HCT116 (cell line): ENCODE results near the gene CFAP74. TPM values are rescaled to one million over a fixed set of nuclear protein-coding genes. Genes with fewer than 3 reads are reported as not detected.

Experiments
- ATAC-seq: fragments of 200-7000 bp; cut with Tn5 transposase; 2 replicates; pipeline ENCODE4 v1.9.1; 2020; ENCODE audit warnings: mild to moderate bottlenecking, moderate library complexity
- BruUV-seq: library from RNA; stranded (reverse); fragments of 400-500 nt; replicated peaks from 2 replicates; lab custom pipeline; 2021; lab: Mats Ljungman, UMichigan
- CTCF ChIA-PET: fragments of 300-600 bp; sonication (Branson Sonifier 250); formaldehyde crosslinking; loops from one replicate; lab custom pipeline; 2021; ENCODE audit warnings: antibody characterized with exemption; lab: Charles Lee
- POLR2A ChIA-PET: fragments of 300-600, 350-600 bp; sonication (Branson Sonifier 250); formaldehyde crosslinking; loops from one replicate; lab custom pipeline; 2021; ENCODE audit warnings: antibody characterized with exemption; lab: Charles Lee
- RAD21 ChIA-PET, 2 experiments: fragments of 300-600 bp; sonication (Branson Sonifier 250); formaldehyde crosslinking; loops; one replicate each; lab custom pipeline; 2023; ENCODE audit warnings: low total read pairs in 2 of 2; ENCODE audit not compliant: uncharacterized antibody in 2 of 2, unreplicated experiment in 2 of 2, low non-redundant PET in 1 of 2; lab: Charles Lee
- DNase-seq: peaks from one replicate; pipeline ENCODE4 v3.0.0-alpha.2; 2010; ENCODE audit warnings: low read depth, low spot score
- H2AFZ ChIP-seq: fragments of 200-600 bp; shearing (Covaris generic), sonication (generic); 2 replicates; pipeline ENCODE4 v1.6.1; 2017; ENCODE audit warnings: low read depth, mixed run types, mixed read lengths, antibody characterized with exemption, low read length; ENCODE audit not compliant: poor library complexity, severe bottlenecking
- H3K27ac ChIP-seq: 2 replicates; pipeline ENCODE4 v1.5.1; 2012; ENCODE audit warnings: low read depth, low read length
- H3K27me3 ChIP-seq: fragments of 200-600 bp; sonication (generic); 2 replicates; pipeline ENCODE4 v1.6.1; 2016; ENCODE audit warnings: mixed run types, low read length, mixed read lengths; ENCODE audit not compliant: insufficient read depth
- H3K36me3 ChIP-seq, 2 experiments: fragments of 200-500 bp in 1 of 2; fragments of 200-600 bp in 1 of 2; sonication (Bioruptor generic) in 1 of 2; sonication (generic) in 1 of 2; 2 replicates each; pipeline versions ENCODE4 v1.5.1 to v1.6.1; 2014 to 2016; ENCODE audit warnings: low read length in 2 of 2, inconsistent platforms in 1 of 2, mixed read lengths in 1 of 2, mixed run types in 1 of 2; ENCODE audit not compliant: insufficient read depth in 2 of 2, control insufficient read depth in 1 of 2
- H3K4me1 ChIP-seq, 2 experiments: fragments of 200-600 bp in 1 of 2; sonication (generic) in 1 of 2; 2 replicates each; pipeline versions ENCODE4 v1.5.1 to v1.6.1; 2012 to 2017; ENCODE audit warnings: low read length in 2 of 2, inconsistent platforms in 1 of 2, mild to moderate bottlenecking in 1 of 2, mixed read lengths in 1 of 2, mixed run types in 1 of 2, moderate library complexity in 1 of 2; ENCODE audit not compliant: insufficient read depth in 2 of 2, control insufficient read depth in 1 of 2
- H3K4me2 ChIP-seq: fragments of 200-600 bp; sonication (generic); 2 replicates; pipeline ENCODE4 v1.6.1; 2017; ENCODE audit warnings: mixed run types, low read length, mixed read lengths
- H3K4me3 ChIP-seq, 2 experiments: fragments of 200-600 bp in 1 of 2; sonication (generic) in 1 of 2; replicated peaks in 1 of 2; 2 replicates each; pipeline ENCODE4 v1.5.1; 2011 to 2016; ENCODE audit warnings: low read length in 2 of 2, control low read depth in 1 of 2, low read depth in 1 of 2, mild to moderate bottlenecking in 1 of 2, mixed read lengths in 1 of 2, mixed run types in 1 of 2
- H3K79me2 ChIP-seq: fragments of 200-600 bp; sonication (generic); 2 replicates; pipeline ENCODE4 v1.6.1; 2017; ENCODE audit warnings: mild to moderate bottlenecking, mixed run types, low read length, moderate library complexity, mixed read lengths; ENCODE audit not compliant: insufficient read depth
- H3K9ac ChIP-seq: fragments of 200-600 bp; sonication (generic); 2 replicates; pipeline ENCODE4 v1.6.1; 2016; ENCODE audit warnings: low read length, mixed read lengths
- H3K9me2 ChIP-seq: fragments of 200-600 bp; sonication (generic), shearing (Covaris generic); 2 replicates; pipeline ENCODE4 v1.6.1; 2017; ENCODE audit warnings: mixed run types, mild to moderate bottlenecking, moderate library complexity; ENCODE audit not compliant: insufficient read depth
- H3K9me3 ChIP-seq, 2 experiments: fragments of 200-500 bp in 1 of 2; fragments of 200-600 bp in 1 of 2; sonication (Bioruptor generic) in 1 of 2; sonication (generic) in 1 of 2; 2 replicates each; pipeline ENCODE4 v1.6.1; 2014 to 2017; ENCODE audit warnings: low read length in 2 of 2, mixed read lengths in 2 of 2, inconsistent platforms in 1 of 2, low read depth in 1 of 2, mild to moderate bottlenecking in 1 of 2, mixed run types in 1 of 2, moderate library complexity in 1 of 2; ENCODE audit not compliant: control insufficient read depth in 1 of 2, insufficient read depth in 1 of 2
- H4K20me1 ChIP-seq: fragments of 200-600 bp; sonication (generic), shearing (Covaris generic); 2 replicates; pipeline ENCODE4 v1.6.1; 2017; ENCODE audit warnings: mixed run types, mild to moderate bottlenecking, moderate library complexity; ENCODE audit not compliant: insufficient read depth
- CEBPB ChIP-seq: IDR thresholded peaks from 2 replicates; pipeline ENCODE4 v1.6.1; 2012; ENCODE audit warnings: low read depth
- EGR1 ChIP-seq: IDR thresholded peaks from 2 replicates; pipeline ENCODE4 v1.6.1; 2012; ENCODE audit warnings: low read depth
- ELF1 ChIP-seq: IDR thresholded peaks from 2 replicates; pipeline ENCODE4 v1.6.1; 2012; ENCODE audit warnings: low read depth, borderline replicate concordance
- EZH2 ChIP-seq: fragments of 200-600 bp; sonication (generic); IDR thresholded peaks from 2 replicates; pipeline ENCODE4 v1.6.1; 2017; ENCODE audit warnings: antibody characterized with exemption, mixed run types
- EZH2phosphoT487 ChIP-seq: fragments of 200-600 bp; IDR thresholded peaks from 2 replicates; pipeline ENCODE4 v1.6.1; 2018; ENCODE audit warnings: antibody characterized with exemption, borderline replicate concordance
- FOSL1 ChIP-seq: IDR thresholded peaks from 2 replicates; pipeline ENCODE4 v1.6.1; 2012; ENCODE audit warnings: low read depth
- JUND ChIP-seq: IDR thresholded peaks from 2 replicates; pipeline ENCODE4 v1.6.1; 2012
- POLR2AphosphoS5 ChIP-seq: IDR thresholded peaks from 2 replicates; pipeline ENCODE4 v1.6.1; 2011; ENCODE audit warnings: mild to moderate bottlenecking, low read depth, low read length, moderate library complexity
- SIN3A ChIP-seq: IDR thresholded peaks from 2 replicates; pipeline ENCODE4 v1.6.1; 2012; ENCODE audit warnings: low read depth
- TCF7L2 ChIP-seq: IDR thresholded peaks from 2 replicates; pipeline ENCODE4 v1.7.0; 2011; ENCODE audit warnings: borderline replicate concordance, inconsistent platforms; ENCODE audit not compliant: insufficient read depth, insufficient read length; ENCODE audit errors: extremely low read depth
- YY1 ChIP-seq: IDR thresholded peaks from 2 replicates; pipeline ENCODE4 v1.6.1; 2011; ENCODE audit warnings: low read length, low read depth, moderate library complexity, mild to moderate bottlenecking; ENCODE audit not compliant: insufficient replicate concordance; ENCODE audit errors: extremely low read depth
- ZFX ChIP-seq: fragments of 450-650 bp; IDR thresholded peaks from 2 replicates; pipeline ENCODE4 v1.6.1; 2017
- intact Hi-C: fragments of 100-400 bp; cut with micrococcal nuclease; formaldehyde crosslinking; loops from 2 replicates; pipeline ENCODE4 v1.10.0; 2022
- total RNA-seq: library from RNA; stranded (reverse); gene quantifications from one replicate; pipeline ENCODE4 v1.2.1, GENCODE V29; 2021; ENCODE audit not compliant: unreplicated experiment
- TF ChIP-seq, protein P1 (sequence below), 3 experiments: fragments of 200-600 bp in 1 of 3; sonication (generic) in 1 of 3; IDR thresholded peaks in 2 of 3; conservative IDR thresholded peaks in 1 of 3; 2 replicates each; pipeline ENCODE4 v1.5.1; 2012 to 2017; ENCODE audit warnings: low read depth in 2 of 3, low read length in 2 of 3, antibody characterized with exemption in 1 of 3, borderline replicate concordance in 1 of 3, control low read depth in 1 of 3, mild to moderate bottlenecking in 1 of 3, mixed read lengths in 1 of 3, mixed run types in 1 of 3, moderate library complexity in 1 of 3; ENCODE audit not compliant: insufficient read depth in 1 of 3
- TF ChIP-seq, protein P2 (sequence below): IDR thresholded peaks from 2 replicates; pipeline ENCODE4 v1.6.1; 2011; ENCODE audit warnings: mild to moderate bottlenecking, low read length, moderate library complexity; ENCODE audit not compliant: insufficient replicate concordance; ENCODE audit errors: extremely low read depth
- TF ChIP-seq, protein P3 (sequence below): IDR thresholded peaks from 2 replicates; pipeline ENCODE4 v1.6.1; 2012; ENCODE audit warnings: low read depth
- TF ChIP-seq, protein P4 (sequence below): IDR thresholded peaks from 2 replicates; pipeline ENCODE4 v1.6.1; 2012

Gene CFAP74
- total RNA-seq, 1 experiment from 2014 or later, result 4.9 TPM

DNA sequence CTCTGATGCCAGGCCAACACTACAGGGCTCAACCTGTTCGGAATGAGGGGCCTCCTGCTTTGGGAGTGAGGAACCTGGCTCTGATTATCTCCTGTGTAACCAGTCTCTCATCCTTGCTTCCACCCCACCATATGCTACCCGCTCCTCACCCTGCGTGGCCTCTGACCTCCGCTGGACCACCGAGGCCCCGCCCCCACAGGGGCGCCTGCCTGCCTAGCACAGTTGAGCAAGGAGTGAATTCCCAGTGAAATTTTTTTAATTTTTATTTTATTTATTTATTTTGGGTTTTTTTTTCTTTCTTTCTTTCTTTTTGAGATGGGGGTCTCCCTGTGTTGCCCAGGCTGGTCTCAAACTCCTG is 110.8 kb downstream of the CFAP74 start:
- peak overlapping the region in 1 of 2 experiments; percentile 68; a peak in 3 of 4 replicates for H3K4me3 ChIP-seq
- RAD21 ChIA-PET, result no interaction called here

More for the DNA sequence above, 110.8 kb downstream of the CFAP74 start:
- Histone ChIP-seq H3K79me2 (peaks cover 25% of the 10 kb centered on the region), H3K9me3 (no peaks in the 10 kb centered on the region), H3K4me1 (peaks cover 43 to 66% of the 10 kb centered on the region in 2 experiments), H3K27ac (peak overlapping the region; percentile 60; the same call in 1 of the 2 replicates), H2AFZ (no peak overlapping the region), H3K27me3 (no peaks in the 10 kb centered on the region), H3K9me2 (no peaks in the 10 kb centered on the region), H3K36me3 (no peaks in the 10 kb centered on the region; a peak in 1 of 4 replicates), H3K4me2 (peak overlapping the region; percentile 84), H4K20me1 (peaks cover 14% of the 10 kb centered on the region; the same call in 1 of the 2 replicates), H3K9ac (no peak overlapping the region)
- intact Hi-C loops, result no loop called here
- TF ChIP-seq, protein P1, sequence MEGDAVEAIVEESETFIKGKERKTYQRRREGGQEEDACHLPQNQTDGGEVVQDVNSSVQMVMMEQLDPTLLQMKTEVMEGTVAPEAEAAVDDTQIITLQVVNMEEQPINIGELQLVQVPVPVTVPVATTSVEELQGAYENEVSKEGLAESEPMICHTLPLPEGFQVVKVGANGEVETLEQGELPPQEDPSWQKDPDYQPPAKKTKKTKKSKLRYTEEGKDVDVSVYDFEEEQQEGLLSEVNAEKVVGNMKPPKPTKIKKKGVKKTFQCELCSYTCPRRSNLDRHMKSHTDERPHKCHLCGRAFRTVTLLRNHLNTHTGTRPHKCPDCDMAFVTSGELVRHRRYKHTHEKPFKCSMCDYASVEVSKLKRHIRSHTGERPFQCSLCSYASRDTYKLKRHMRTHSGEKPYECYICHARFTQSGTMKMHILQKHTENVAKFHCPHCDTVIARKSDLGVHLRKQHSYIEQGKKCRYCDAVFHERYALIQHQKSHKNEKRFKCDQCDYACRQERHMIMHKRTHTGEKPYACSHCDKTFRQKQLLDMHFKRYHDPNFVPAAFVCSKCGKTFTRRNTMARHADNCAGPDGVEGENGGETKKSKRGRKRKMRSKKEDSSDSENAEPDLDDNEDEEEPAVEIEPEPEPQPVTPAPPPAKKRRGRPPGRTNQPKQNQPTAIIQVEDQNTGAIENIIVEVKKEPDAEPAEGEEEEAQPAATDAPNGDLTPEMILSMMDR (IDR thresholded peaks at IDR 0.05 in 2 of 3, conservative IDR thresholded peaks at IDR 0.05 in 1 of 3; ENCODE audit: borderline replicate concordance in 1 of 3, insufficient read depth in 1 of 3, low read depth in 2 of 3, low read length in 2 of 3), result no peak
- TF ChIP-seq SIN3A (no peak), YY1 (no peak), EZH2phosphoT487 (no peak), JUND (no peak), CEBPB (no peak), POLR2AphosphoS5 (no peak), TCF7L2 (no peak), ELF1 (no peak), EZH2 (no peak), EGR1 (no peak), FOSL1 (no peak), ZFX (no peak)
- TF ChIP-seq, protein P2, sequence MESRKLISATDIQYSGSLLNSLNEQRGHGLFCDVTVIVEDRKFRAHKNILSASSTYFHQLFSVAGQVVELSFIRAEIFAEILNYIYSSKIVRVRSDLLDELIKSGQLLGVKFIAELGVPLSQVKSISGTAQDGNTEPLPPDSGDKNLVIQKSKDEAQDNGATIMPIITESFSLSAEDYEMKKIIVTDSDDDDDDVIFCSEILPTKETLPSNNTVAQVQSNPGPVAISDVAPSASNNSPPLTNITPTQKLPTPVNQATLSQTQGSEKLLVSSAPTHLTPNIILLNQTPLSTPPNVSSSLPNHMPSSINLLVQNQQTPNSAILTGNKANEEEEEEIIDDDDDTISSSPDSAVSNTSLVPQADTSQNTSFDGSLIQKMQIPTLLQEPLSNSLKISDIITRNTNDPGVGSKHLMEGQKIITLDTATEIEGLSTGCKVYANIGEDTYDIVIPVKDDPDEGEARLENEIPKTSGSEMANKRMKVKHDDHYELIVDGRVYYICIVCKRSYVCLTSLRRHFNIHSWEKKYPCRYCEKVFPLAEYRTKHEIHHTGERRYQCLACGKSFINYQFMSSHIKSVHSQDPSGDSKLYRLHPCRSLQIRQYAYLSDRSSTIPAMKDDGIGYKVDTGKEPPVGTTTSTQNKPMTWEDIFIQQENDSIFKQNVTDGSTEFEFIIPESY, result no peak
- TF ChIP-seq, protein P3, sequence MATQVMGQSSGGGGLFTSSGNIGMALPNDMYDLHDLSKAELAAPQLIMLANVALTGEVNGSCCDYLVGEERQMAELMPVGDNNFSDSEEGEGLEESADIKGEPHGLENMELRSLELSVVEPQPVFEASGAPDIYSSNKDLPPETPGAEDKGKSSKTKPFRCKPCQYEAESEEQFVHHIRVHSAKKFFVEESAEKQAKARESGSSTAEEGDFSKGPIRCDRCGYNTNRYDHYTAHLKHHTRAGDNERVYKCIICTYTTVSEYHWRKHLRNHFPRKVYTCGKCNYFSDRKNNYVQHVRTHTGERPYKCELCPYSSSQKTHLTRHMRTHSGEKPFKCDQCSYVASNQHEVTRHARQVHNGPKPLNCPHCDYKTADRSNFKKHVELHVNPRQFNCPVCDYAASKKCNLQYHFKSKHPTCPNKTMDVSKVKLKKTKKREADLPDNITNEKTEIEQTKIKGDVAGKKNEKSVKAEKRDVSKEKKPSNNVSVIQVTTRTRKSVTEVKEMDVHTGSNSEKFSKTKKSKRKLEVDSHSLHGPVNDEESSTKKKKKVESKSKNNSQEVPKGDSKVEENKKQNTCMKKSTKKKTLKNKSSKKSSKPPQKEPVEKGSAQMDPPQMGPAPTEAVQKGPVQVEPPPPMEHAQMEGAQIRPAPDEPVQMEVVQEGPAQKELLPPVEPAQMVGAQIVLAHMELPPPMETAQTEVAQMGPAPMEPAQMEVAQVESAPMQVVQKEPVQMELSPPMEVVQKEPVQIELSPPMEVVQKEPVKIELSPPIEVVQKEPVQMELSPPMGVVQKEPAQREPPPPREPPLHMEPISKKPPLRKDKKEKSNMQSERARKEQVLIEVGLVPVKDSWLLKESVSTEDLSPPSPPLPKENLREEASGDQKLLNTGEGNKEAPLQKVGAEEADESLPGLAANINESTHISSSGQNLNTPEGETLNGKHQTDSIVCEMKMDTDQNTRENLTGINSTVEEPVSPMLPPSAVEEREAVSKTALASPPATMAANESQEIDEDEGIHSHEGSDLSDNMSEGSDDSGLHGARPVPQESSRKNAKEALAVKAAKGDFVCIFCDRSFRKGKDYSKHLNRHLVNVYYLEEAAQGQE, result no peak
- TF ChIP-seq, protein P4, sequence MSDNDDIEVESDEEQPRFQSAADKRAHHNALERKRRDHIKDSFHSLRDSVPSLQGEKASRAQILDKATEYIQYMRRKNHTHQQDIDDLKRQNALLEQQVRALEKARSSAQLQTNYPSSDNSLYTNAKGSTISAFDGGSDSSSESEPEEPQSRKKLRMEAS, result no peak
- ChIA-PET CTCF (interaction anchor here (1.3 kb wide), 1 partner anchor 16 kb away, joined by 4 read pairs; no protein-coding TSS in a partner anchor), POLR2A (no interaction called here)
- no TSS peak for BruUV-seq
- no peak for DNase-seq
- no peak for ATAC-seq
